HUDEP-2 (cell line): ENCODE results near the gene PCDHB16.
A peak's percentile ranks its signal among the peaks of the same experiment; 100 is the strongest.
"Not testable (repeated sequence)": the region's sequence is repeated elsewhere in the genome, so short reads cannot be mapped to it uniquely, and the experiment has no call there.

Source experiments
- DNase-seq, 76 experiments: peaks; one replicate each; lab custom pipeline; 2025; ENCODE audit not compliant: unreplicated experiment in 76 of 76; lab: John Stamatoyannopoulos, UW

PCDHB16 gene

DNA sequence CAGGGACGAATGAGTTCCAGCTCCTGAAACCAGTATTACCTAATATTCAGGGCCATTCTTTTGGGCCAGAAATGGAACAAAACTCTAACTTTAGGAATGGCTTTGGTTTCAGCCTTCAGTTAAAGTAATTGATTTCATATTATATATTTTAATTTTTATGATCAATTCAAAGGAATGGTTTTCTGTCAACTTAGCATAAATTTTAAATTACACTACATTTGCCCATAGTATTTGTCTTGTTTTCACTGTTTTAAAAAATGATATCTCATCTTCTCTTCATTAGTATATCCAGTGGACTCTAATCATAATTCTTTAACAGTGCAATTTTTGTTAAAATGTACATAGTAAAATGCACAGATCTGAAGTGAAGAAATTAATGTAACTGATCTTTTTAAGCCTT lies 1.9 kb upstream of the PCDHB16 start:
- no peak for DNase-seq

DNA sequence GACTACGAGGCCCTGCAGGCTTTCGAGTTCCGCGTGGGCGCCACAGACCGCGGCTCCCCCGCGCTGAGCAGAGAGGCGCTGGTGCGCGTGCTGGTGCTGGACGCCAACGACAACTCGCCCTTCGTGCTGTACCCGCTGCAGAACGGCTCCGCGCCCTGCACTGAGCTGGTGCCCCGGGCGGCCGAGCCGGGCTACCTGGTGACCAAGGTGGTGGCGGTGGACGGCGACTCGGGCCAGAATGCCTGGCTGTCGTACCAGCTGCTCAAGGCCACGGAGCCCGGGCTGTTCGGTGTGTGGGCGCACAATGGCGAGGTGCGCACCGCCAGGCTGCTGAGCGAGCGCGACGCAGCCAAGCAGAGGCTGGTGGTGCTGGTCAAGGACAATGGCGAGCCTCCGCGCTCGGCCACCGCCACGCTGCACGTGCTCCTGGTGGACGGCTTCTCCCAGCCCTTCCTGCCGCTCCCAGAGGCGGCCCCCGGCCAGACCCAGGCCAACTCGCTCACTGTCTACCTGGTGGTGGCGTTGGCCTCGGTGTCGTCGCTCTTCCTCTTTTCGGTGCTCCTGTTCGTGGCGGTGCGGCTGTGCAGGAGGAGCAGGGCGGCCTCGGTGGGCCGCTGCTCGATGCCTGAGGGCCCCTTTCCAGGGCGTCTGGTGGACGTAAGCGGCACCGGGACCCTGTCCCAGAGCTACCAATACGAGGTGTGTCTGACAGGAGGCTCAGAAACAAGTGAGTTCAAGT lies 2.1 kb downstream of the PCDHB16 start:
- DNase-seq: not testable (repeated sequence)

DNA sequence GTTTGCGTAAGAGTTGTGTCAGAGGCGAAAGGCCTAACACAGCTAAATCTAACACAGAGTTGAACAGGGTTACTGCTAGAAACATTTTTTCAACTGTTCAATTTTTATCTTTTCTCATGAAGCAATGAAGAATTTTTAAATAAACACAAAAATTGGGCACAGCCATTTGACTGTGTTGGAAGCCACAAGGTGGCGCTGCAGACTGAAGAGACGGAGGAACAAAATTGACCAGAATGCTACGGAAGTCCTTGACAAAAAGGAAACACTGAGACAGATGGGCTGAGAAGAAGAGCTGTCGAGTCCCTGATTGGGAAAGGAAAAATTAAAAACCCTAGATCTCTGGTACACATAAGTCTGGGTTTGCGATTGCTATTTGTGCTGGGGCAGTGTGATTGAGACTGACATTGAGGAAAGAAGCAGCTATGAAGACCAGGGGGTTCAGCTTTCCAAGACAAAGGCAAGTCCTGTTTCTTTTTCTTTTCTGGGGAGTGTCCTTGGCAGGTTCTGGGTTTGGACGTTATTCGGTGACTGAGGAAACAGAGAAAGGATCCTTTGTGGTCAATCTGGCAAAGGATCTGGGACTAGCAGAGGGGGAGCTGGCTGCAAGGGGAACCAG lies 4.8 kb downstream of the PCDHB16 start, which contains the start of gene PCDHB9:
PCDHB9 (plus strand) TSS at position 265 of the 616 bp plus-strand sequence; CDS start at position 423, 158 bp downstream.
- peak in 3 of 76 experiments; percentile 0 to 13 (median 6) for DNase-seq

DNA sequence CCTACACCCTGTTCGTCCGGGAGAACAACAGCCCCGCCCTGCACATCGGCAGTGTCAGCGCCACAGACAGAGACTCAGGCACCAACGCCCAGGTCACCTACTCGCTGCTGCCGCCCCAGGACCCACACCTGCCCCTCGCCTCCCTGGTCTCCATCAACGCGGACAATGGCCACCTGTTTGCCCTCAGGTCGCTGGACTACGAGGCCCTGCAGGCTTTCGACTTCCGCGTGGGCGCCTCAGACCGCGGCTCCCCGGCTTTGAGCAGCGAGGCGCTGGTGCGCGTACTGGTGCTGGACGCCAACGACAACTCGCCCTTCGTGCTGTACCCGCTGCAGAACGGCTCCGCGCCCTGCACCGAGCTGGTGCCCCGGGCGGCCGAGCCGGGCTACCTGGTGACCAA lies 6.5 kb downstream of the PCDHB16 start:
- DNase-seq: not testable (repeated sequence)

DNA sequence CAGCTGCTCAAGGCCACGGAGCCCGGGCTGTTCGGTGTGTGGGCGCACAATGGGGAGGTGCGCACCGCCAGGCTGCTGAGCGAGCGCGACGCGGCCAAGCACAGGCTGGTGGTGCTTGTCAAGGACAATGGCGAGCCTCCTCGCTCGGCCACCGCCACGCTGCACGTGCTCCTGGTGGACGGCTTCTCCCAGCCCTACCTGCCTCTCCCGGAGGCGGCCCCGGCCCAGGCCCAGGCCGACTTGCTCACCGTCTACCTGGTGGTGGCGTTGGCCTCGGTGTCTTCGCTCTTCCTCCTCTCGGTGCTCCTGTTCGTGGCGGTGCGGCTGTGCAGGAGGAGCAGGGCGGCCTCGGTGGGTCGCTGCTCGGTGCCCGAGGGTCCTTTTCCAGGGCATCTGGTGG lies 6.9 kb downstream of the PCDHB16 start:
- DNase-seq: not testable (repeated sequence)

DNA sequence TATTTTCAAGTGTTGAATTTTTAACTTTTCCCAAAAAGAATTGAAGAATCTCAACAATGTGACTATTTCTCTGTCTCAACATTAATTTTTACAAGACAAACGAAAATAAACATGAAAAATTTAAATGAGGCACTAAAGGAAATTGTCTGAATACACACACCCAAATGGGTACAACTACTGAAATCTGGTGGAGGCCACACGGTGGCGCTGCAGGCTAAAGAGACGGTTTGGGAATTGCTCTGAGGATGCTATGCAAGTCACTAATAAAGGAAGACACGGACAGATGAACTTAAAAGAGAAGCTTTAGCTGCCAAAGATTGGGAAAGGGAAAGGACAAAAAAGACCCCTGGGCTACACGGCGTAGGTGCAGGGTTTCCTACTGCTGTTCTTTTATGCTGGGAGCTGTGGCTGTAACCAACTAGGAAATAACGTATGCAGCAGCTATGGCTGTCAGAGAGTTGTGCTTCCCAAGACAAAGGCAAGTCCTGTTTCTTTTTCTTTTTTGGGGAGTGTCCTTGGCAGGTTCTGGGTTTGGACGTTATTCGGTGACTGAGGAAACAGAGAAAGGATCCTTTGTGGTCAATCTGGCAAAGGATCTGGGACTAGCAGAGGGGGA lies 10.0 kb downstream of the PCDHB16 start, which contains the start of gene PCDHB10:
PCDHB10 (plus strand) TSS at position 244 of the 616 bp plus-strand sequence; CDS start at position 444, 200 bp downstream.
- peak in 5 of 76 experiments; percentile 1 to 16 (median 3) for DNase-seq

DNA sequence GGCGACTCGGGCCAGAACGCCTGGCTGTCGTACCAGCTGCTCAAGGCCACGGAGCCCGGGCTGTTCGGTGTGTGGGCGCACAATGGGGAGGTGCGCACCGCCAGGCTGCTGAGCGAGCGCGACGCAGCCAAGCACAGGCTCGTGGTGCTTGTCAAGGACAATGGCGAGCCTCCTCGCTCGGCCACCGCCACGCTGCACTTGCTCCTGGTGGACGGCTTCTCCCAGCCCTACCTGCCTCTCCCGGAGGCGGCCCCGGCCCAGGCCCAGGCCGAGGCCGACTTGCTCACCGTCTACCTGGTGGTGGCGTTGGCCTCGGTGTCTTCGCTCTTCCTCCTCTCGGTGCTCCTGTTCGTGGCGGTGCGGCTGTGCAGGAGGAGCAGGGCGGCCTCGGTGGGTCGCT lies 12.1 kb downstream of the PCDHB16 start:
- DNase-seq: not testable (repeated sequence)

DNA sequence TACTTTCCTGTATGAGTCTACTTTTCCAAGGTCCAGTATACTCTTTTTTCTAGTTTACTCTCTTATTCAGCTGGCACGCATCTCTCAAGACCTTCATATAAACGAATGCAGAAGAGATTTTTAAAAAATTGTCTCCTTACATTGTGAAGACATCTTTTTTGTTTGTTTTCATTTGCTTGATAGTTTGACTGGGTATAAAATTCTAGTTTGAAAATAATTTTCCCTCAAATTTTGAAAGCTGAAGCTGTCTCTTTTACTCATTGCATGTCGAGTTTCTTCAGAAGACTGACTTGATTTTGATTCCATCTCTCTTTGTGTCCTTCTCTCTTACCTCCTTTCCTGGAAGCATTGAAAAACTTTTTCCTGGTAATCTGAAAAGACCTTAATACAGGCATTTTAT lies 14.2 kb downstream of the PCDHB16 start:
- DNase-seq: no peak

DNA sequence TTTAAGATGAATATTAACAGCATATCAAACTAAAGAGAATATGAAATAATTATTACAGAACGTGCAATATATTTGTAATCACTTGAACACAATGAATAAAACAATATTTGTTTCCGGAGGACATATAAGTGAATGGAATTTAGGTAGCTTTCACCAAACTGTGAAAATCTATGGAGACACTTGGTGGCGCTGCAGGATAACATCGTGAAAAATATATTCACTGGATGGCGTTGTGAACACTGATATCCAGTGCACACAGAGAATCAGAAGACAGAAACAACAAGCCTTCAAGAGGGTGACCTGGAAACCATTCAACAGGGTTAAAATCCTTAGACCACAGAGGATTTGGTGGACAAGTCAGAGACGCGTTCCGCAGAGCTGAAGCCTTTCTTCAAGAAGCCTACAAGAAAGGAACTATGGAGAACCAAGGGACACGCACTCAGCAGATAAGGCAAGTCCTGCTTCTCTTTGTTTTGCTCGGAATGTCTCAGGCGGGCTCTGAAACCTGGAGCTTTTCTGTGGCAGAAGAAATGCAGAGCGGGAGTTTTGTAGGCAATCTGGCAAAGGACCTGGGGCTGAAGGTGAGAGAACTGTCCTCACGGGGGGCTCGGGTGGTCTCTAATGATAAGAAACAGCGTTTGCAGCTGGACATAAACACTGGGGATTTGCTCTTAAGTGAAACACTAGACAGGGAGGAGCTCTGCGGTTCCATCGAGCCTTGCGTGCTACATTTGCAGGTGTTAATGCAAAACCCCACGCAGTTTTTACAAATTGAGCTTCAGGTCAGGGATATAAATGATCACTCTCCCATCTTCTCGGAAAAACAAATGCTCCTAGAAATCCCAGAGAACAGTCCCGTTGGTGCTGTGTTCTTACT lies 17.4 kb downstream of the PCDHB16 start, which contains the start of gene PCDHB11:
PCDHB11 (plus strand) TSS at position 269 of the 877 bp plus-strand sequence; CDS start at position 417, 148 bp downstream.
- no peak for DNase-seq

DNA sequence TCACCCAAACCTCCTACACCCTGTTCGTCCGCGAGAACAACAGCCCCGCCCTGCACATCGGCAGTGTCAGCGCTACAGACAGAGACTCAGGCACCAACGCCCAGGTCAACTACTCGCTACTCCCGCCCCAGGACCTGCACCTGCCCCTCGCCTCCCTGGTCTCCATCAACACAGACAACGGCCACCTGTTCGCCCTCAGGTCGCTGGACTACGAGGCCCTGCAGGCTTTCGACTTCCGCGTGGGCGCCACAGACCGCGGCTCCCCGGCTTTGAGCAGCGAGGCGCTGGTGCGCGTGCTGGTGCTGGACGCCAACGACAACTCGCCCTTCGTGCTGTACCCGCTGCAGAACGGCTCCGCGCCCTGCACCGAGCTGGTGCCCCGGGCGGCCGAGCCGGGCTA lies 18.9 kb downstream of the PCDHB16 start:
- DNase-seq: not testable (repeated sequence)

DNA sequence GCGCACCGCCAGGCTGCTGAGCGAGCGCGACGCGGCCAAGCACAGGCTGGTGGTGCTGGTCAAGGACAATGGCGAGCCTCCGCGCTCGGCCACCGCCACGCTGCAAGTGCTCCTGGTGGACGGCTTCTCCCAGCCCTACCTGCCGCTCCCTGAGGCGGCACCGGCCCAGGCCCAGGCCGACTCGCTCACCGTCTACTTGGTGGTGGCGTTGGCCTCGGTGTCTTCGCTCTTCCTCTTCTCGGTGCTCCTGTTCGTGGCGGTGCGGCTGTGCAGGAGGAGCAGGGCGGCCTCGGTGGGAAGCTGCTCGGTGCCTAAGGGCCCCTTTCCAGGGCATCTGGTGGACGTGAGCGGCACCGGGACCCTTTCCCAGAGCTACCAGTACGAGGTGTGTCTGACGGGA lies 19.5 kb downstream of the PCDHB16 start:
- not testable (repeated sequence) for DNase-seq

DNA sequence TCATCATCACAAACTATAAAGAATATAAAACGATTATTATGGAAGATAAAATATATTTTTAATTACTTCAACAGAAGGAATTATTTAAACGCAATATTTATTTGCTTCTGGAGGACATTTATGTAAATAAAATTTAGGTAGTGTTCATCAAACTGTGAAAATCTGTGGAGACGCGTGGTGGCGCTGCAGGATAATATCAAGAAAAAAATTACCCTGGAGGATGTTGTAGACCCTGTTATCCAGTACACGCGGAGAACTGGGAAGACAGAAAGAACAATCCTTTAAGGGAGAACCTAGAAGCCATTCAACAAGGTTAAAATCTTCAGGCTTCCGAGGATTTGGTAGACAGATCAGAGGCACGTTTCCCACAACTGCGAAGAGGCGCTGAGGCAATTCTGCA lies 26.3 kb downstream of the PCDHB16 start, which contains the start of gene PCDHB12:
PCDHB12 (plus strand) TSS at position 242 of the 400 bp plus-strand sequence. CDS start 189 bp downstream, outside the sequence.
- DNase-seq: no peak

DNA sequence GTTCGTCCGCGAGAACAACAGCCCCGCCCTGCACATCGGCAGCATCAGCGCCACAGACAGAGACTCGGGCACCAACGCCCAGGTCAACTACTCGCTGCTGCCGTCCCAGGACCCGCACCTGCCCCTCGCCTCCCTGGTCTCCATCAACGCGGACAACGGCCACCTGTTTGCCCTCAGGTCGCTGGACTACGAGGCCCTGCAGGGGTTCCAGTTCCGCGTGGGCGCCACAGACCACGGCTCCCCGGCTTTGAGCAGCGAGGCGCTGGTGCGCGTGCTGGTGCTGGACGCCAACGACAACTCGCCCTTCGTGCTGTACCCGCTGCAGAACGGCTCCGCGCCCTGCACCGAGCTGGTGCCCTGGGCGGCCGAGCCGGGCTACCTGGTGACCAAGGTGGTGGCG lies 28.1 kb downstream of the PCDHB16 start:
- not testable (repeated sequence) for DNase-seq

DNA sequence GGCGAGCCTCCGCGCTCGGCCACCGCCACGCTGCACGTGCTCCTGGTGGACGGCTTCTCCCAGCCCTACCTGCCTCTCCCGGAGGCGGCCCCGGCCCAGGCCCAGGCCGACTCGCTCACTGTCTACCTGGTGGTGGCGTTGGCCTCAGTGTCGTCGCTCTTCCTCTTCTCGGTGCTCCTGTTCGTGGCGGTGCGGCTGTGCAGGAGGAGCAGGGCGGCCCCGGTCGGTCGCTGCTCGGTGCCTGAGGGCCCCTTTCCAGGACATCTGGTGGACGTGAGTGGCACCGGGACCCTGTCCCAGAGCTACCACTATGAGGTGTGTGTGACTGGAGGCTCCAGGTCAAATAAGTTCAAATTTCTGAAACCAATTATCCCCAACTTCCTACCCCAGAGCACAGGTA lies 28.7 kb downstream of the PCDHB16 start:
- not testable (repeated sequence) for DNase-seq

DNA sequence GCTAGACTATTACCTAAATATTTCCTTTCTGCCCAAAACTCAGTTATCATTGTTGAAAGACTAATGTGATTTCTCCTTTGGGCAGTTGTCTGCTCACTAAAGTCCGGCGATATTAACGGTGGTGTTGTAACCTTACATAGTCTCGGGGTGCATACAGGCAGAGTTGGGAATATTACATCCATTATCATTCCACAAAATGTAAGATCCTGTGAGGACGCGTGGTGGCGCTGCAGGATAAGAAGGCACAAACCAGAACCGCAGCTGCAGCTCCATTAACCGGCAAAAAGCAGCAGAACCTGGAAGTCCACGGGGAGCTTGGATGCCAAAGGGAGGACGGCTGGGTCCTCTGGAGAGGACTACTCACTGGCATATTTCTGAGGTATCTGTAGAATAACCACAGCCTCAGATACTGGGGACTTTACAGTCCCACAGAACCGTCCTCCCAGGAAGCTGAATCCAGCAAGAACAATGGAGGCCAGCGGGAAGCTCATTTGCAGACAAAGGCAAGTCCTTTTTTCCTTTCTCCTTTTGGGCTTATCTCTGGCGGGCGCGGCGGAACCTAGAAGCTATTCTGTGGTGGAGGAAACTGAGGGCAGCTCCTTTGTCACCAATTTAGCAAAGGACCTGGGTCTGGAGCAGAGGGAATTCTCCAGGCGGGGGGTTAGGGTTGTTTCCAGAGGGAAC lies 31.6 kb downstream of the PCDHB16 start, which contains the start of gene PCDHB13:
PCDHB13 (plus strand) TSS at position 264 of the 684 bp plus-strand sequence; CDS start at position 469, 205 bp downstream.
- DNase-seq: peak in 9 of 76 experiments; percentile 2 to 30 (median 12)

DNA sequence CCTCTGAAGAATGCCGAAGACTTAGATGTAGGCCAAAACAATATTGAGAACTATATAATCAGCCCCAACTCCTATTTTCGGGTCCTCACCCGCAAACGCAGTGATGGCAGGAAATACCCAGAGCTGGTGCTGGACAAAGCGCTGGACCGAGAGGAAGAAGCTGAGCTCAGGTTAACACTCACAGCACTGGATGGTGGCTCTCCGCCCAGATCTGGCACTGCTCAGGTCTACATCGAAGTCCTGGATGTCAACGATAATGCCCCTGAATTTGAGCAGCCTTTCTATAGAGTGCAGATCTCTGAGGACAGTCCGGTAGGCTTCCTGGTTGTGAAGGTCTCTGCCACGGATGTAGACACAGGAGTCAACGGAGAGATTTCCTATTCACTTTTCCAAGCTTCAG lies 32.4 kb downstream of the PCDHB16 start:
- DNase-seq: not testable (repeated sequence)

DNA sequence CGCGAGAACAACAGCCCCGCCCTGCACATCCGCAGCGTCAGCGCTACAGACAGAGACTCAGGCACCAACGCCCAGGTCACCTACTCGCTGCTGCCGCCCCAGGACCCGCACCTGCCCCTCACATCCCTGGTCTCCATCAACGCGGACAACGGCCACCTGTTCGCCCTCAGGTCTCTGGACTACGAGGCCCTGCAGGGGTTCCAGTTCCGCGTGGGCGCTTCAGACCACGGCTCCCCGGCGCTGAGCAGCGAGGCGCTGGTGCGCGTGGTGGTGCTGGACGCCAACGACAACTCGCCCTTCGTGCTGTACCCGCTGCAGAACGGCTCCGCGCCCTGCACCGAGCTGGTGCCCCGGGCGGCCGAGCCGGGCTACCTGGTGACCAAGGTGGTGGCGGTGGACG lies 33.3 kb downstream of the PCDHB16 start:
- DNase-seq: not testable (repeated sequence)

DNA sequence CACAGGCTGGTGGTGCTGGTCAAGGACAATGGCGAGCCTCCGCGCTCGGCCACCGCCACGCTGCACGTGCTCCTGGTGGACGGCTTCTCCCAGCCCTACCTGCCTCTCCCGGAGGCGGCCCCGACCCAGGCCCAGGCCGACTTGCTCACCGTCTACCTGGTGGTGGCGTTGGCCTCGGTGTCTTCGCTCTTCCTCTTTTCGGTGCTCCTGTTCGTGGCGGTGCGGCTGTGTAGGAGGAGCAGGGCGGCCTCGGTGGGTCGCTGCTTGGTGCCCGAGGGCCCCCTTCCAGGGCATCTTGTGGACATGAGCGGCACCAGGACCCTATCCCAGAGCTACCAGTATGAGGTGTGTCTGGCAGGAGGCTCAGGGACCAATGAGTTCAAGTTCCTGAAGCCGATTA lies 33.8 kb downstream of the PCDHB16 start:
- DNase-seq: not testable (repeated sequence)

DNA sequence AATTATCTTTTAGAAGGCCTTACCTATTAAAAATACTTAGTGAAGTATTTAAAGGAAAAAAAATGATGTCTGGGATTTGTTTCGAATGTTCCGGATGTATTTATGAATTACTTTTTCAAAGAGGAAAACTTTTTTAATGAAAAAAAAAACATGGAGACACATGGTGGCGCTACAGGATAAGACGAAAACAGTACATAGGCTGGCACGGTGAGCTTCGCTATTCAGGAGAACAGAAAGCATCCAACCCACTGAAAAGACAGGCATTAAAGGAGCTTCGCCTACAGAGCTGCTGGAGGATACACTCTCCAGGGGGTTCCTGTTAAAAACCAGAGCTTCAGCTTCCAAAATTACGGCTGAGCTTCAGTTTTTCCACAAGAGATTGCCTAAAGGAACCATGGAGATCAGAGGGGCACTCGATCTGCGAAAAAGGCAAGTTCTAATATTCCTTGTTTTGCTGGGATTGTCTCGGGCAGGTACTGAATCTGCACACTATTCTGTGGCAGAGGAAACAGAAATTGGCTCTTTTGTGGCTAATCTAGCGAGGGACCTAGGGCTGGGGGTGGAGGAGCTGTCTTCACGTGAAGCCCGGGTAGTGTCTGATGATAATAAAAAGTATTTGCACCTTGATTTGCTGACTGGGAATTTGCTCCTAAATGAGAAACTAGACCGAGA lies 41.1 kb downstream of the PCDHB16 start, which contains the start of gene PCDHB14:
PCDHB14 (plus strand) TSS at position 232 of the 672 bp plus-strand sequence; CDS start at position 395, 163 bp downstream.
- DNase-seq: peak in 2 of 76 experiments; percentile 7 to 9
